Kidney glomerular epithelial cell (primary cell): ENCODE measurements around the gene SLC36A3.
"Not testable (repeated sequence)": the region's sequence is repeated elsewhere in the genome, so short reads cannot be mapped to it uniquely, and the experiment has no call there.

Source experiments
- DNase-seq: peaks from one replicate; lab custom pipeline; 2025; lab: John Stamatoyannopoulos, UW

Gene SLC36A3

DNA sequence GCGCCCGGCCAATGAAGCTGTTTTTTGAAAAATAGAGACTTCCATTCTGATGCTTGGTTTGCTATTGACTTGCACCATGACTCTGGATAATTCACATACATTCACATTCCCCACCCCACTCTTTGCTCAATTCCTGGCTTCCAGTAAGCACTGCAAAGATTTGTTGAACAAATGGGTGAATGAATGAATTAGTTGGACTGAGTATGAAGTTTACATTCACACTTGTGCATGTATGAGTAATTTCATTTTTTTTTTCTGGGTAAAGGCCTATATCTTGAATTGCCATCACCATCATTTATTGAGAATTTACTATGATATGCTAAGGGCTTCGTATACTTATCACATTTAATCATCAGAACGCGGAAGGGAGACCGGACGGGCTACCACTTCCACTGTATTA, 65.9 kb downstream of the SLC36A3 start:
- DNase-seq = no peak

- no peak for DNase-seq
Observed at GRCh38 chr5:151236888-151237287, 66.7 kb downstream of the SLC36A3 start.

DNA sequence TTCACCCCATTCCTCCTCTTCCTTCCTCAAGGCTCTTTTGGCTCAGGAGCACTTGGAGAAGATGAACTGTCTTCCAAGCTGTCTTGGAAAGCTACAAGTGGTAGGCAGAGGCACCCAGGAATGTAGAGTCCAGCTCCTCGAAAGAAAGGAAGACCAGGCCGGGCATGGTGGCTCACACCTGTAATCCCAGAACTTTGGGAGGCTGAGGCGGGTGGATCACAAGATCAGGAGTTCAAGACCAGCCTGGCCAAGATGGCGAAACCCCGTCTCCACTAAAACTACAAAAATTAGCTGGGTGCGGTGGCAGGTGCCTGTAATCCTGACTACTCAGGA, 68.4 kb downstream of the SLC36A3 start:
- not testable (repeated sequence) for DNase-seq

- DNase-seq = no peak
Observed at GRCh38 chr5:151234476-151235238, 68.9 kb downstream of the SLC36A3 start.

- DNase-seq = no peak
Observed at GRCh38 chr5:151233616-151234085, 69.9 kb downstream of the SLC36A3 start.

DNA sequence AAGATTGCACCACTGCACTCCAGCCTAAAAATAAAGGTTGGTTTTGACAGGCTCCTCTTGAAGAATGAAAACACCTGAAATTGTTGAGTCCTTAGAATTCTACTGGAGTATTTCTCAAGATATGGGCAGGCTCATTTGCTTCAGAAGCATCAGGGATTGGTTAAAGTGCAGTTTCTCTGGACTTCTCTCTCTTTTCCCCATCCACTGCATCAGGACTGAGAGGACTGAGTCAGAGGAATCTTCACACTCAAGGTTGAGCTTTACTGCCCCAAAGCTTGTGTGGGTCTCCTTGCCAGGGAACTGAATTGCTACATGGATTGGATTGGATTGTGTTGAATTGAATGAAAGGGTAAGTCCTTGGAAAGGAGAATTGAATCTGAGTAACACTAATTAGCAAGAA, 72.2 kb downstream of the SLC36A3 start:
- no peak for DNase-seq

DNA sequence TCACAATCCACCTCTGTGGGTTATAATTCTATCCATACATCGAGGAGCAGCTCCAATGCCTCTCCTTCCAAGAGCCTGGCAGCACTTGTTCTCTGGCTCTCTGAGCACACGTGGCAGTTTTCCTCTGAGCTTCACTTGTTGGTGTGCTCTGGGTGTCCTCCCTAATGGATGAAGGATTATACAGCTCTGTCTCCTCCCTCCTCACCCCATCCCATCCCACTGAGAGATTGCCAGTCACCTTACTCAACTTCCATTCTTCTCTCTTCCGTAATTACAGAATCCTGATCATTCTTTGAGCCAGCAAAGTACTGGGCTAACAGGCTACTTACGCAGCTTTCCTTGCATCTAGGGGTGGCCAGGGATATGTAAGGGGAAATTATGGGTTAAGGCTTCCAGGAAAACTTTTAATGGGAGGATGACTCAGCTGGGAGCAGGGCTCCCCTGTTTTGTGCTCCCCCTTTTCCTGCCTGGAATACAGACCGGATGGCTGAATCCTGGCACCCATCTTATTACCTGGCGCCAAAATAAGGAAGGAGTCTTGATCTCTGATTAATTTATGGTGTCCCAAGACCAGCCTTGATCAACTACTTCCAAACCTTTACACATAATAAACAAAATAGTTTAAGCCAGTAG, 73.4 kb downstream of the SLC36A3 start:
- DNase-seq = no peak

DNA sequence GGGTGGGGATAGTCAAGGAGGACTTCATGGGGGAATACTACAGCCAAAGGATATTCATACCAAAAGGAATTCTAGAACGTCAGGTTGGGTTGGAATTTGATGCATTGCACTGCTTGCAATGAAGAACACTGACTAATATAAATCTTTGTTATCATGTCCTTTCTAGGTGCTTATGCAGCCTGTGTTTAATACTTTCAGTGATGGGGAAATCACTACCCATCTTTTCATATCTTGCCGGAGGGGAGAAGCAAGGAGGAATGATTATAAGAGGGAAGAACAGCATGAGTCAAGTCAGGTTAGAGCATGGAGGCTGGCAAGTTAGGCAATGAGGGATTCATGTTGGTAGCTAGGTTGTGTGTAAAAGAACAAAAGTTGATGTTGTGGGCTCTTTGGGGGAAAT, 74.6 kb downstream of the SLC36A3 start:
- no peak for DNase-seq

DNA sequence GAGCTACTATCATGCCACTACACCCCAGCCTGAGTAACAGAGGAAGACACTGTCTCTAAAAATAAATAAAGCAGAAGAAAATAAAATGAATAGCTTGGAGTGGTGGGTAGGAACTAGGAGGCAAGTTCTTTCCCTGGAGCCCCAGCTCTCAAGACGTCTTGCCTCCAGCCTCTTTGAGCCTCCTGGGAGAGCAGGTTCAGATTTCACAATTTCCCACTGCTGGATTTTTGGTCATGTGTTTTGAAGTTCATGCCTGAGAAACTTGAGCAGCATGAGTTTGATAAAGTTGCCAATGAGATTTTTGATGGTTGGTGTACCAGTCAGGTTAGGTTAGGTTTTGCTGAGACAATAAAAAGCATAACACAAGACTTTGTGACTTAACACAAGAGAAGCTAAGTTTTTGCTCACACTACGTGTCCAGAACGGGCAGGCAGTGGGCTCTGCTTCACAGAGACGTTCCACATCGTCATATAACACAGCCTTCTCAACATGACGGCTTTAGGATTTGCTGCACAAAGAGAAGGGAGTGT, 75.6 kb downstream of the SLC36A3 start:
- DNase-seq = no peak
